ENCODE measurements around the gene EPS8L2.

EPS8L2 gene

DNA sequence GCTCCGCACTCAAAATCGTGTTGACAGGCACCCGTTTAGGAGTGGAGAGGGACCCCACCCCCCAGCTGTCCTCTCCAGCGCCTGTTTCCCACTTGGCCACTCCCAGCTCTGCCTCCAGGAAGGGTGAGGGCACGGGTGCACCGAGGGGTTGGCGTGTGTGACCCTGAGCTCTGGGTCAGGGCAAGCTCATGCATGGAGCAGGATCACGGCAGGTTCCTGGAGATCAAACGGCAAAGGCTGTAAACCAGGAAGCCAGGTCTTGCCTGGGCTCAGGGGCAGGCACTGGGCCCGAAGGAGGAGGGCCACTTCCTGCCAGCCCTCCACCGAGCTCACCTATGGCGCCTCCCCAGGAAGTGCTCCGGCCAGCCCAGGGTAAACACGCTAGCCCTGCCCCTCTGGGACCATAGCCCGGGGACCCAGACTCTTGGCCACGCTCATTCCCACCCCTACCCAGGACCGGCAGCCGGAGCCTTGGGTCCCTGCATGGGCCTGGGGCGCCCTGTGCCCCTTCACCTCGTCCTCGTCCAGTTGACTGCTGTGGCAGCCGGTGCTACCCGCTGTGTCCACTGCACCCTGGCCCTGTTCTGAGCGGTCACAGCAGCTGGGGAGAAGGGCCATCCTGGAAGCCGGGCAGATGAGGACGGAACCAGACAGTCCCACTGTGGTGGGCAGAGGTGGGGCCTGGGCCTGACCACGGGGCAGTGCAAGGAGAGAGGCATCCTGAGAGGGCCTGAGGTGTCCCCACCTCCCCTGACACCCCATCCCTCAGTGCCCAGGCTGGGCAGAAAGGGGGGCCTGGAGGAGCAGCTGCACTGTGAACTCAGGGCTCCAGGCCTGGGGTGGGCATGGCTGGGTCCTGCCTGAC is 1.0 kb upstream of the EPS8L2 start:
- DNase-seq, result no peak

DNA sequence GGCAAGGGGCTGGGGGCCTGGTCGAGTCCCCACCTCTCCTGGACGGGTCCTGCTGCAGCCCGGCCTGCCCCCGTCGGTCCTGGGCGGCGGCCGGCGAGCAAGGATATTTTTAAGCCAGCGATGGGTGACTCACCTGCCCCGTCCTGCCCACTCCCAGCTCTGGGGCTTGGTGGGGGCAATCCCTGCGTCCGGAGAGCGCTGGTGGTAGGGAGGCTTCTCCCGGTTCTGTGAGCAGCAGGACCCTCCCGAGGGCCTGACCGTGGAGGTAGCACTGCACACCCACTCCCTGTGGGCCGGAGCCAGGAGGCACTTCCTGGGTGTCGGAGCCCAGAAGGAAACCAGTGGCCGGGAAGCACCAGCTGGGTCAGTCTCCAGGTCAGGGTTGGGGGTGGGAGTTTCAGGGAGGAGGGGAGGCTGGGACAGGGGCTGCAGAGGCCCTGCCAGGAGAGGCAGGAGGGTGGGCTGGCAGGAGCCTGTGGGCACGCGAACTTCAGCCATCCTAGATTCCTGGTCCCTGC is 467 bp downstream of the EPS8L2 start:
- no peak for DNase-seq

GRCh38 chr11:706957-707816 is 1.2 kb downstream of the EPS8L2 start:
- peak; percentile 26 for DNase-seq

- DNase-seq, result no peak
Observed at GRCh38 chr11:707817-708420, 1.9 kb downstream of the EPS8L2 start.

GRCh38 chr11:708511-708910 is 2.5 kb downstream of the EPS8L2 start:
- no peak for DNase-seq

GRCh38 chr11:709109-709997 is 3.3 kb downstream of the EPS8L2 start:
- peak; percentile 6 for DNase-seq

DNA sequence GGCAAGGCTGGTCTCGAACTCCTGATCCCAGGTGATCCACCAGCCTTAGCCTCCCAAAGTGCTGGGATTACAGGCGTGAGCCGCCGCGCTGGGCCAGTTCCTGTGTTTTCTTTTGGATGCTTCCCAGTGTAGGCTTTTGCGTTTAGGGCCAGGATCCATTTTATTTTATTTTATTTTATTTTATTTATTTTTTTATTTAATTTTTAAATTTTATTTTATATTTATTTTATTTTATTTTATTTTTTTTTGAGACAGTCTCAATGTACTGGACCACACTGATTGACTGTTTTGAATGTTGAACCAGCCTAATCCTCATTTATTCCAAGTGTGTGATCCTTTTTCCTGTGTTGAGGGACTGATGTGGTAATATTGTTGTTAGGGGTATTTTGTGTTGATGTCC is 8.4 kb downstream of the EPS8L2 start:
- DNase-seq, result no peak

GRCh38 chr11:719214-720016 is 13.4 kb downstream of the EPS8L2 start:
- no peak for DNase-seq

GRCh38 chr11:720017-720641 is 14.1 kb downstream of the EPS8L2 start:
- DNase-seq, result no peak

- DNase-seq, result no peak
Observed at GRCh38 chr11:720642-721246, 14.7 kb downstream of the EPS8L2 start.

GRCh38 chr11:721247-721740 is 15.3 kb downstream of the EPS8L2 start:
- no peak for DNase-seq

DNA sequence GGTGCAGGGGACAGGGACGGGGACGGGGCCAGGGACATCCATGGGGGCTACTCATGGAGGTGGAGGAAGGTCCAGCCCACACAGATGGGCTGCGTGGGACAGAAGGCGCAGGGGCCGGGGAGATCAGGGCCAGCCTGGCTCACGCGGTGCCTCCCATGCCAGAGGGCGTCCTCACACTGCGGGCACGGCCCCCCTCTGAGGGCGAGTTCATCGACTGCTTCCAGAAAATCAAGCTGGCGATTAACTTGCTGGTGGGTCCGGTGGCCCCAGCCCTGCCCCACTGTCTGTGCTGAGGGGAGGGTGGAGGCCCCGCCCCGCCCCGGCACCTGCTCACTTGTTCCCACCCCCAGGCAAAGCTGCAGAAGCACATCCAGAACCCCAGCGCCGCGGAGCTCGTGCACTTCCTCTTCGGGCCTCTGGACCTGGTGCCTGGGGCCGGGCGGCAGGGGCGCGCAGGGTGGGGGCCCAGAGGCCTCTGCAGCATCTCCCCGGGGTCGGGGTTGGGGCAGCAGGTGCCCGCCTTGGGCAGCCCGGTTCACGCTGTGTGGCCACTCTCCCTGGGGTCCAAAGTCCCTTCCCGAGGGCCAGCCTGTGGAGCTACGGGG is 15.8 kb downstream of the EPS8L2 start:
- DNase-seq, result no peak

- no peak for DNase-seq
Observed at GRCh38 chr11:722346-722811, 16.3 kb downstream of the EPS8L2 start.

GRCh38 chr11:723120-723883 is 17.3 kb downstream of the EPS8L2 start:
- DNase-seq, result peak; percentile 5

- no peak for DNase-seq
Observed at GRCh38 chr11:724049-724777, 18.2 kb downstream of the EPS8L2 start.

DNA sequence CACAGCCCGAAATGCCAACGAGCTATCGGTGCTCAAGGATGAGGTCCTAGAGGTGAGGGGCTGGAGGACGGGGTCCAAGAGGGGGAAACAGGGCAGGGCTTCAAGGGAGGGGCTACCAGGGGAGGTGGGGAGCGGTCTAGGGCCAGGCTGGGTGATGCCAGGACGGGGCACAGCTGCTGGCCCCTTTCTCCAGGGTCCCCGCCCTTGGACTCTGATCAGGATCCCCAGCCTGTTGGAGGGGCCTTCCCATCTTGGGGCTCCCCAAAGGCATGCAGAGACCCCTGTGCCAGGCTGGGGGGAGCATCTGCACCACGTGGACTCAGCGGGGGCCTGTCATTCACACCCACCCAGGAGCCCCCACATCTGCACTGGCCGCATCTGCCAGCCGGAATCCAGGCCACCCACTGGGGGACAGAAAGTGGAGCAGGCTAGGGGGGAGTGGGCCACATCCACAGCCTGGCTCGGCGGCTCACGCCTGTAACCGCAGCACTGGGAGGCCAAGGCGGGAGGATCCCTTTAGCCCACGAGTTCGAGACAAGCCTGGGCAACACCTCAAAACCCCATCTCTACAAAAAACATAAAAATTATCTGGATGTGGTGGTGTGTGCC is 18.9 kb downstream of the EPS8L2 start:
- DNase-seq, result no peak

- no peak for DNase-seq
Observed at GRCh38 chr11:725624-726202, 19.7 kb downstream of the EPS8L2 start.

All from NCI-H2171 treated with DMSO at 0.1 percent for 48 hours (cell line).